Measurements from ENCODE around the gene ASXL1. TPM values are rescaled to one million over a fixed set of nuclear protein-coding genes. Genes with fewer than 3 reads are reported as not detected.

Gene ASXL1
- total RNA-seq, 1 donor from 2014 or later = 54.3 TPM

DNA sequence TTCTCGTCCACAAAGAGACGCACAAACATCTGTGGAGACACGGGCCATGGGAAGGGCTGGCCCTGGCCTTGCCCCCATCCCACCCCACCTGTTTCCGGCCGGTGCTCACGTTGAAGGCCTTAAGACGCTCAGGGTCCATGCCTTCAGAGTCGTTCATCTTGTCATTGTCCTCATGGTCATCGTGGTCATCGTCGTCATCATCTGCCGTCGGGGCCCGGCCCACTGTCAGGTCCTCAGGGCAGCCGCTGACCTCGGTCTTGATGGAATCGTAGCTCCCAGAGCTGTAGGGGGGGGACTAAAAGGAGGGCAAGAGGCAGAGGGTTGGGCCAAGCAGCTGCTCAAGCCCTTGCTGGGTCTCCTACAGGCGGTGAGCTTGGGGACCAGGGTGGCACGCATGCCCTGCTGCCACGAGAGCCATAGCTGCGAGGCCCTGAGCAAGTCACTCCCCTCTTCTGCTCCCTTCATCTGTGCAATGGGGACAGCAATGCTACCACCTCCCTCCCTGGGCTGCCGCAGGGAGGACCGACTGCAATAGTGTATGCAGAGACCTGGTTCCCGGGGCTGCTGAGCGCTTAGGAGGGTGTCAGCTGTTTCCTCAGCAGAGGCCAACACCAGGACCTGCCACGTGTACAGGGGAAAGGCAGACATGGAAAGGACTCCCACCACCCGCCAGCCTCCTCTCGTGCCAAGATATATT is 95.5 kb downstream of the ASXL1 start:
- DNase-seq = no peak

DNA sequence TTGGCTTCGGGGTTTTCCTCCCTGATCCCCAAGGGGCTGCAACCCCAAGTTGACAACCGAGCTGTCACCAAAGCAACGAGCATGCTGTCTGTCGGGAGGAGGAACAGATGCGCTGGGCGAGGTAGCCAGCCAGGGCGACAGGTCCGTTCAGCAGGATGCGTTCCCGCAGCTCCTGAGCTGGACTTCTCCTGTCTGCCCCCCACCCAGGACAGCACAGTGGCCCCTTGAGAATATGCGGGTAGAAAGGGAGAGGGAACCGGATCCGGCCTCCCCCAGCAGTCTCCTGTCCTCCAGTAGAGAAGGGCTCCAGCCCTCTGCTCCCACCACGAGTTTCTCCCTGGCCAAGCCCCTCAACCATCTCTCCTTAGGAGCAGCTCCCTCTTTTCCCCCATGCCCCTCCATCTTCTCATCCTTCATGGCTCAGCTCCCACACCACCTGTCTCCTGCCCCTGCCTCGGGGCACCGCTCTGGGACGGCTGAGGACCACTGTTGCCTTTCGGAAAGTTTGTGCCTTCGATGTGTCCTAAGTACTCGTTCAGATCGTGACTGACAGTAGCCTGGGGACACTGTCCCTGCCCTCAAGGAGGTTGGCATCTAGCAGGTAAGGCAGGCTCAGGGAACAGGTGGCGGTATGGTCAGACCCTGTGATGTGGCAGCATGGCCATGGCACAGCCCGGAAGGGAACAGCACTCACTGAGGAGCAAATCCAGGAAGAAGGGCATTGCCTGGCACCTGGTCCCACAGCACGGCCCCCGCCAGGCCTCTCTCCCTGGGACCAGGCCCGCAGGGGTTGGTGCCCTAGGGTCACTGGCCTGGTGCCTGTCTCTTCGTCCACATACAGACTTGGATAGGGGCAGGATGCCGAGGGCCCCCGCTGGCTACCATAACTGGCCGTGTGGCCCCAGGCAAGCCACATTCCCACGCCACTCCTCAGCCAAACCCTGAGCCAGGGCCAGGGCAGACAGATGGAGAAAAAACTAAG is 96.3 kb downstream of the ASXL1 start:
- no peak for DNase-seq

DNA sequence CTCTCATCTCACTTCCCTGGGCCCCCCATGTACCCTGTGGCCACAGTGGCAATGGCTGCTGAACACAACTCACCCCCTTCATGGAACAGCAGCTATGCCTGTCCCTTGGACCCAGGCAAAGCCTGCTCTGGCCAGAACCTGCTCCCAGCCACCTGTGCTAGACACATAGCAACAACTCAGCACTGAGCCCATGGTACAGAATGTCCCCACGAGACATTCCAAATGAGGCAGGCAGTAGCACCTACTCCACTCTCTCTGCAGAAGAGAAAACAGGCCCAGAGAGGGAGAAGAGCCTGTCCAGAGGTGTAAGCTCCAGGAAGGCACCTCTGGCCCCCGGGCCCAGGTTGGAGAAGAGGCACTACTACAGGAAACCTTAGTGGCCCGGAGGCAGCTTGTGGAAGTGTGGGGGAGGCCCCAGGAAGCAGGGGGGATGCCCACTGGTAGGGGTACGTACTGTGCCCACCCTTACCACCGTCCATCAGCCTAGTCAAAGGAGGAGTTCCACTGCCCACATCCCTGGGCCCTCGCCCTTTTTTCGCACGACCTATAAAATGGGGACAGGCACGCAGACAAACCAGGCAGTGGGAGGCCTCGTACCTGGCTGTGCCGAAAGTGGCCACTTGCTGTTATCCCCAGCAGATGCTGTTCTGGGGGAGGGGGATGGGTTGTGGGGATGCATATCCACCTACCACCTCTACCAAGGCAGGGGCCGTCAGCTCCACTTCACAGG is 97.2 kb downstream of the ASXL1 start:
- DNase-seq = no peak

DNA sequence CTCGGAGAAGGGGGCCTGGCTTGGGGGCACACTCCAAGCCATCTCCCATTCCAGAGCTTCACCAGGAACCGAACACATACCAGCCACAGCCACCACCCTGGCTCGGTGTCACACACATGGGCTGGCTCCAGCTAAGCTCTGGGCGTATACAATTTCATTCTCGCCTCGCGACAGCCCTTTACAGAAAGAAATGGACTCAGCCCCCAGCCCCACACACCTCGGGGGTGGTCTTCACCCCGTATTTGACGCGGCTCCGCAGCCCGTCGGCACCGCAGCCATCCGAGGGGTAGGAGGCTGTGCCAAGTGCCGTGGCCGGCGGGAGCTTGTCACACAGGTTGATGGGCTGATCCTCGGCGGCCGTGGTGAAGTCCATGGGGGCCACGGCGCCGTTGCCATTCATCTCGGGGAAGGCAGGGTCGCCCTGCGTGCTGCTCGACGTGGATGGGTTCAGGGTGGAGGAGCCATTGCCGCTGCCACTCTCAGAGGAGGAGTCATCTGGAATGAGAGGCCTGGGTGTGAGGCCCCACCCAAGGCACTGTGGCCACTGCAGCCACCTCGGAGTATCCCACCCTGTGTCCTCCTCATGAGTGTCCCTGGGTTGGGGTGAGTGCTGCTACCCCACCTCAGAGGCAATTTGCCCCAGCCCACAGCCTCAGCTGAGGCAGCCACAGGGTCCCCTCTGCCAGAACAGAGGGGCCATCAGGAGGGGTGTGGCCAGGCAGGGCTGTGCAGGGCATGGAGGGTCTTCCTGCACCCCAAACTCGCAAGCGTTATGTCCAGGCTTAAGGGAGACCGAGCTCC is 98.0 kb downstream of the ASXL1 start:
- DNase-seq = no peak

DNA sequence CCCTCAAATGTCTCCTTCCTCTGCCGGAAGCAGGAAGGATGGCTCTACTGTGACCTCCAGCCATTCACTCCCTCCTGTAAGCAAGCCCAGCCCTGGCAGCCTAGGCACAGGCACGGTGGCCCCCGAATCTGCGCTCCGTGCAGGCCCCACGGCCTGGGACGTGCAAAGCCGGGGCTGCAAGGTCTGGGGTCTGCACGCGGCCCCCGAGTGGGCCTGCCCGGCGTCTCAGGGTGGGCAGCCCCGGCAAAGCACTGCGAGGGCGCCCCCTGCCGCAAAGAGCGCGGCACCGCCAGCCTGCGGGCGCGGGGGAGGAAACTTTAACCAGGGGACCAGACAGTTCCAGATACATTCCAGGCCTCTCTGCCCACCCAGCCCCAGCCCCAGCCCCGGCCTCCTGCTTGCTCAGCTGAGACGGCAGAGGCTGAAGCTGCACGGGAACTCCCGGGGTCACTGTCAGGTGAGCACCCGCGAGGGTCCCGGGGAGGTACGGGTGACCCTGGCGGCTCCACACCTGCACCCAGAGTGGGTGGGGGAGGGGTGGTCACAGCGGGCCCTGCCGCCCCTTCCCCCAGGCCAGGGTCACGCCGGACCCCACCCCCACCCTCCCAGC is 98.8 kb downstream of the ASXL1 start:
- DNase-seq = no peak

DNA sequence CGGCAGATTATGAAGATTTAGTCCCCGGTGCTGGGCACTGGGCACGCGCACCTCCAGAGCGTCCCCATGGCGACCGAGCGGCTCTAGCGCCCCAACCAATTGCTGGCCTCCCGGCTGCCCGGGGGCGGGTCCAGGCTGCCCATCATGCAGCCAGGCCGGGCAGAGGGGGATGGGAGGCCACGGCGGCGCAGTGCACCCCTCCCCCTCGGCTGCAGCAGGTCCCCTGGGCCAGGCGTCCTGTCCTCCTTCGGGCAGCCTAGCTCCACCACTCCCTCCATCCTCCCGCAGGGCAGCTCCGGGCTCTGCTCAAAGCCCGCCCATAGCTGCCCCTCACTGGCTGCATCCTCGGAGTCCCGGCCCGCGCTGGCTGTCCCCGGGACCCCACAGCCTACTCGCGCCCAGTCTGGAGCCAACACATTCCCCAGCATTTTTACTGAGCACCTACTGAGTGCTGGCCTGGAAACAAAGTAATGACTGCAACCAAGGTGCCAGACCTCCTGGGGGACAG is 99.4 kb downstream of the ASXL1 start:
- no peak for DNase-seq

DNA sequence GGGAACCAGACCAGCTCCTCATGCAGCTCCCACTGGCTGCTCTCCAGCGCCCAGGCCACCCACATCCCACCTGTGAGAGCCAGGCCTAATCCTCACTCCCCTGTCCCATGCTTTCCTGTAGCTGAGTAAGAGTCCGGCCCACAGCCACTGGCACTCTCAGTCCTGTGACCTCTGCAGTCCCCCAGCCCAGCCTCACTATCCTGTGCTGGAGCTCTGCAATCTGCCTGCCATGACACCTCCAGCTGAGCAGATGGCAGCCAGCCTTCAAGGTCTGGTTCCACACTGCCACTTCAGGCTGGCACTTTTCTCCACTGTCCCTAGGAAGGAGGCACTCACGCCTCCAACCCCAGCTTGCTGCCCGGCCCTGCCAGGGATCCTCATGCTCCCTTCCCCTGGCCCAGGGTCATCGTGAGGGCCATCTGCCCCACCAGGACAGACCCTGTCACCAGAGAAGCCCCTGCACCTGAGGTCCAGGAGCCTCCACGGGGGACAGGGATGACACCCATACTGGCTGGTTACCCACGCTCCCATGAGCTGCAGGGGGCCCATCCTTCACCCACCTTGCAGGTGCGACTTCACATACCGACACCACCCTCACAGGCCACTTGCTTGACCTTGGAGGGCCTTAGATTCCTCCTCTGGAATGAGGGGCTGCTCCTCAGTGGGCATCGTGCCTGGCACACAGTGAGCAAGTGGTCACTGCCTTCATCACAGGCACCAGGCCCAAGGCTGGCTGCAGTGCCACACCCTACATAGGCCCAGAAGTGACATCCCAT is 100.1 kb downstream of the ASXL1 start:
- DNase-seq = no peak

DNA sequence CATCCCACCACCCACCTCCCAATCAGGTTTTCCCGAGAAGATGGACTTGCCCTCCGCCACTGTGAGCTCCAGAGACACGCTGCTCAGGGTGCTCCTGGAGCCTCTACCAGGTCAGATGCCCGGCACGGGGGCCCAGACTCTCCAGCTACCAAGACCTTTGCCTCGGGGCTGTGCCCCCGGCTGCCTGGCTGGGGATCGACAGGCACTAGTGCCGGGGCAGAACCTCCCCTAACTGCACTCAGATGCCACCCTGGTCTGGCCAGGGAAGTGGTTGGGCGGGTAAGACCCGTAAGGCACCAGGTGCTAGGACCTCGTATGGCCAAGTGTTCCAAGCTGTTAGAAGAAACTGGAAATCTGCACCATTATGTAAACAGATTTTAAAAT is 100.7 kb downstream of the ASXL1 start:
- DNase-seq = no peak

DNA sequence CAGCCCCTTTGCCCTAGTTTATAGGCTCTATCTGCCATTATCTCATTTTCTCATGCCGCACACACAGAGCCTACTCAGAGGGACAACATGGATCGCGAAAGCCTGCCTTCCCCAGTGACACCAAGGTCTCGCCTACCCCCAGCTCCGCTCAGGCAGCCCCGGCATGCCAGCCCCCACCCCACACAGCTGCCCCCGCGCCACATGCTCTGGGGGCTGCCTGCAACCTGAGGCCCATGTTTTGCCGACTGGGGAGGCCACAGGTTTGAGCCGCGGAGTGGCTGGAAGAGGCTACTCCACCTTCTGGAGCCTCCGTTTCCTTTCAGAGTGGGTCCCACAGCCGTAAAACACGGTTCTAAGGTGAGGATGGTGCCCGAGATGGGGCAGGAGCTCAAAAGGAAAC is 102.1 kb downstream of the ASXL1 start:
- DNase-seq = no peak

DNA sequence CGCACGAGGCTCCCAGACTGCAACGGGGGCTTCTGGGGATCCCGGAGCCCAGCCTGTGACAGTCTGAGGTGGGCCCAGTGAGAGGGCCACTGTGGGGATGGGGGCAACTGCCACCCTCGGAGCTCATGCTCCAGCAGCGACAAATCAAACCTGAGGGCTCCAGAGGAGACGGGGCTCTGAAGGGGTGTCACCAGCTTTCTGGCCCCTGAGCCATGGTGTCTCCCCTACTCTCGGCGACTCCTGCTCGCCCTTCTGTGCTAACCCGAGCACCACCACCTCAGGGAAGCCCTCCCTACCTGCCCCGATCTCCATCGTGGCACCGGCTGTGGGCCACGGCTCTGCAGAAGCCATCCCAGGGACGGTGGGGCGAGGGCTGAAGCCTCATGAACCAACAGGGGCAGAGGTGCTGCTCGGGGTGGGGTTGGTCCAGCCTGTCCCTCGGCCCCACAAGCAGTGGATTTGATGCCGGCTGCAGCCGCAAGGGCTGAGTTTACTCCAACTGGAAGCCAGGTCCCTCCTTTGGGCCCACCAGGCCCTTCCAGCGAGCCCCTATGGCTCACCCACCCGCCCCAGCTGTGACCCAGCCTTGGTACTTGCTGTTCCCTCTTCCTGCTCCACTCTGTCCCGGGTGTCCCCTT is 102.7 kb downstream of the ASXL1 start:
- DNase-seq = no peak

DNA sequence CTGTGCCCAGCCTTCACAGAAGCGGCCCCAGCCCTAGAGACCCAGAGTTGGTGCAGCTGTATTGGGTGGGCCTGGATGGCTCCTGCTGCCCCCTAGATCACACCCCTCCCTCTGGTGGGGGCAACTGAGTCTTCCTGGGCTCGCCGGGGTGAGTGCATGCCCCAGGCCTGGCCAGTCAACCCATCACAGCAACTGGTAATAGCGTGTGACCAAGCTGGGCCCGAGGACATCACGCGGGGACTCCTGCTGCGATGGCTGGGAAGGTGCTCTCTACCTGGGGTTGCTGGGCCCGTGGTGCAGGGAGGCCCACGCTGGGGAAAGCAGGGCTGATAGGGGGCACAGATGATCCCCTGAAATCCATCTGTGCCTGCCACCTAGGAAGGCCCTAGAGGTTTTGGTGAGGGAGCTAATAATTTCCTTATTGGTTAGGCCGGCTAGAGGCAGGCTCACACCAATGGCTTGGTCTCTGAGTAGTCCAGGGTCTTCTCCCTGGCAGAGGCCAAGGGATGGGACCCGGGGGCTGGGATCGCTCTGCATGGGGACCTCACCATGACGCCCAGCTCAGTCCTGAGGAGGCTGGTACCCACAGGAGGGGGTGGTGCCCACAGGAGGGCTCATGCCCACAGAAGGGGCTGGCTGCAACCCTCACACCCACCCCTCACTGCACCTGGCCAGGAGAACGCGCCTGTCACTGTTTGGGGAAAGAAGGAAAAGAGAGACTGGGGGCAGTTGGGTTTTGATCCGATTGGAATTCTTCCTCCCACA is 103.9 kb downstream of the ASXL1 start:
- DNase-seq = no peak

DNA sequence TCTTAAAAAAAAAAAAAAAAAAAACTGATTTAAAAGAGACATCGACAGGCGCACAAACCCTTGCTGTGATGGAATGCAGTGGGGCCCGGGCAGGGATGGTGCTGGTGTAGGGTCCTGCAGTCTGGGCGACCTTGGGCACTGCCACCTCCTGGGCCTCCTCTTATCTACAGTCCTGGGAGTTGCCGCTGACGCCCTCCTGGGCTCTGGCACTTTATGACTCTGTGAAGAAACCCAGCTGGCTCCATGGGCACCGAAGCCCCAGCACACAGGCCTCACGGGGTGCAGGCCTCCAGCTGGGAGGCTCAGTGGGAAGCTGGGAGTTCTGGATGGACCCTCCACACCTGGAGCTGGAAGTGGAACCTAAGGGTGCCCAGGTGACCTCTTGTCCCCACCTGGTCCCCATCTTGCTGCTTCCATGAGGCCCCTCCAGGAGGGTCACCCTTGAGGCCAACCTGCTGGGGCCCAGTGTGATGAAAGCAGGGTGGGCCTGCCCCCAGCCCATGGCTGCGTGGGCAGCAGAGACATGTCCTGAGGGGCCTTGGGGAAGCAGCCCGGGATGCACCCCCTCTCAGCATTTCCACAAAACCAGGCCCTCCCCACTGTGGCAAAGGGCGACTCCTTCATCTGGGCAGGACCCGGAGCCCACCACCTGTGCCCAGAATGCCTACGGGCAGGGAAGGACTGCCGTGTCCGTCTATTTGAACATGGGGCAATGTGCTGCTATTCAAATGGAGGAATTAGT is 104.9 kb downstream of the ASXL1 start:
- no peak for DNase-seq

DNA sequence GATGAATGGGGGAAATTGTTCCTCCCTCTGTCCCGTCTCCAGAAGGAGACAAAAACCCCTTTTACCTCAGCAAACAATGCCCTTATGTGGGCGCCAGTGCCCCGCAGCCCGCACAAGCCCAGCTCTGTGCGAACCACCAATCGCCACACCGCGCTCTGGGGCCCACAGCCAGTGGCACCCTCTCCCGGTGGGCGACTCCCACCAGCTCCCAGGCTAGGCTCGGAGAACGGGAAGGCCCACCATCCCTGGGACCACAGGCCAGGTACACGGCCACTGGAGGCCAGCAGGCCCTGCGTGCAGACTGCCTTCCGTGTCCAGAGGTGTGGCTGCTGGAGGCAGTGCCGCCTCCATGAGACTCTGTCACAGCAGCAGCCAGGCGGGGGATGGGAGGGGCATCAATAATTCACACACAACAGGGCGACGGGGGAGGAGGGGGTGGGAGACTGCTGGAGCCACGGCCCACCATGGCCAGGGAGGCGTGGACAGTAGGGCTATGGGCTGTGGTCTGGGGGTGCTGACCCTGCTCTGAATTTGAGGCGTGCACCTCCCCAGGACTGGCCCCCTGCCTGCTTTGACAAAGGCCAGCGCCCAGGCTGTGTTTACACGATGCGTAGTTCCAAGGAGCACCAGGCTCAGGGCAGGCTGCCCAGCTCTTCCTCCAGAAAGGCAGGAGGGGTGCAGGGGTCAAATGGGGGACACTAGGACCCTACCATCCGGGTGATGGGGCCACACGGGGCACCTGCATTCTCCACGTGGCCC is 105.7 kb downstream of the ASXL1 start:
- DNase-seq = no peak

DNA sequence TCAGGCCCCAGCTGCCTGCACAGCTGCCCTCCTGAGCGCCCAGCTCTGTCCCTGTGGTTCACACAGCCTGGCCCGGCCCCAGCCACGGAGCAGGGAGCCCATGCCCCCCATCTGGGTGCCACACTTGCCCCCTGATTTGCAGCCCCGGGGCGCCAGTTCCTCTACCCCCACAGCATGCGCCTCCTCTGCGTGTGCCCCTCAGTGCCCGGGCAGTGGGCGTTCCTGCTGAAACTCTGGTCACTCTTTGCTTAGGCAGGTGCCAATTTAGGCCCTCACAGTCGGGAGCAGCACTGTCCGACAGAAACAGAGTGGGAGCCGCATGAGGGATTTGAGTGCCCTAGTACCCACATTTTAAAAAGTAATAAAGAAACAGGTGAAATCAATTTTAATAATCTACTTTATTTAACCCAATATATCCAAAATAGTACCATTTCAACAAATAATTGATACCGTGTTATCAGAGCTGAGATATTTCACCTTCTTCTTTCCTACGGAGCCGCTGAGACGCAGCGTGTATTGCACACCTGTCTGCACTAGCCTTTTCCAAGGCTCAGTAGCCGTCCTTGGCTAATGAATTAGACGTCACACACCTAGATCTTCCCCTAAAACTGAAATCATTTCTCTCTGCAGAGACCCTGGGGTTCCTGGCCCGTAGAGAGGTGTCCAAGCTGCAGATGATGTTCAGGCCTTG is 106.4 kb downstream of the ASXL1 start:
- no peak for DNase-seq

DNA sequence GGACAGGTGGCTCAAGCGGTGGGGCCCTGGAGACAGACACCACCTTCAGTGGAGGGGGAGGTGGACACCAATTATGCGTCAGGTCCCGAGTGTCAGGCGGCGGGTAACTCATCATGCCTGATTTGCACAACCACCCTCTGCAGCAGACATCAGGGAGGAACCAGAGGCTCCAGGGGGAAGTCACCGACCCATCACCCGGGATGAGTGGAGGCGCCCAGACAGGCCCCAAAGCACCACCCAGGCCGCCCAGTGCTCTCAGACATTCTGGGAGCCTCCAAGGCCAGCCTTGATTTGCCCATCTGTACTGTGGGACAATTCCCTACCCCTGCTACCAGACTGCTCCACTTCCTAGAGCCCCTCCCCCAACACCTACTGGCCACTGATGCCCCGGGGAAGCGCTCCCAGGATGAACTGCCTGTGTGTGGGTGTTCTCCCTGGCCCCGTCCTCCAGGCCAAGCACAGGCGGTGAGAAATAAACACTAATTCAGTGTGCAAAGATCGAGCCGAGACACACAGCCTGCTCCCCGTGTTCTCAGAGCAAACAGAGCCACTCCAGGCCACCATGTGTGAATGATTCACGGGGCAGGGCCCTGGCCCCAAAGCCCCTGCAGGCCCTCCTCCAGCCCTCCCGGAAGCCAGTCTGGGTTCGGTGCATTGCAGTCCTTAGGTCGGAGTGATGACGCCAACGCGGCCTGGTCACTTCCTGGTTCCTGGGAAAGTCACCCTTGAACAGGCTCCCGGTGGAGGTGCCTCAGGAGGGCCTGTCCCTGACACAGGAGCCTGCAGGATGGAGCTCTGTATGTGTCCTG is 107.2 kb downstream of the ASXL1 start:
- no peak for DNase-seq

Measured in skin of body (tissue), 2 donors.